K562 (cell line): ENCODE data around the gene RAI1. TPM values are rescaled to one million over a fixed set of nuclear protein-coding genes. Genes with fewer than 3 reads are reported as not detected.

Experiments used
- CAMTA2 ChIP-seq: fragments of 250-450 bp; sonication (Bioruptor Pico); conservative IDR thresholded peaks from 2 replicates; pipeline ENCODE4 v1.5.1; 2022
- CSDE1 ChIP-seq, 2 experiments: fragments of 450-650 bp; IDR thresholded peaks; 2 replicates each; pipeline ENCODE4 v1.6.1; 2016; ENCODE audit warnings: mild to moderate bottlenecking in 1 of 2
- GABPB1 ChIP-seq: sonication (generic); formaldehyde crosslinking; IDR thresholded peaks from 2 replicates; pipeline ENCODE4 v1.8.0; 2022; ENCODE audit warnings: mild to moderate bottlenecking, missing genetic modification reagents
- HCFC1 ChIP-seq: IDR thresholded peaks from 2 replicates; pipeline ENCODE4 v1.6.1; 2012; ENCODE audit warnings: low read depth, low read length, improper control_type of control experiment
- NBN ChIP-seq: fragments of 450-650 bp; IDR thresholded peaks from 2 replicates; pipeline ENCODE4 v1.6.1; 2016; ENCODE audit warnings: low read depth, mild to moderate bottlenecking
- PRMT5 ChIP-seq: sonication (generic); formaldehyde crosslinking; IDR thresholded peaks from 2 replicates; pipeline ENCODE4 v1.5.0; 2020; ENCODE audit warnings: missing genetic modification reagents
- RAD21 ChIP-seq, 2 experiments: fragments of 250-450 bp in 1 of 2; fragments of 450-650 bp in 1 of 2; sonication (Bioruptor Pico) in 1 of 2; formaldehyde crosslinking in 1 of 2; IDR thresholded peaks in 1 of 2; conservative IDR thresholded peaks in 1 of 2; 2 replicates each; pipeline versions ENCODE4 v1.4.0 to v1.8.0; 2020 to 2022; ENCODE audit warnings: mild to moderate bottlenecking in 2 of 2, moderate library complexity in 1 of 2
- RBM25 ChIP-seq: fragments of 200-400 bp; formaldehyde crosslinking; IDR thresholded peaks from 2 replicates; pipeline ENCODE4 v1.6.1; 2018; ENCODE audit warnings: low read length, low read depth, moderate library complexity; ENCODE audit not compliant: severe bottlenecking
- RNF219 ChIP-seq: fragments of 250-450 bp; sonication (Bioruptor Pico); IDR thresholded peaks from 2 replicates; pipeline ENCODE4 v1.5.0; 2022; ENCODE audit warnings: mild to moderate bottlenecking
- SPI1 ChIP-seq: IDR thresholded peaks from 2 replicates; pipeline ENCODE4 v1.6.1; 2011; ENCODE audit warnings: low read depth, low read length, control low read depth, borderline replicate concordance
- ZBTB40 ChIP-seq, 2 experiments: fragments of 450-650 bp in 1 of 2; sonication (generic) in 1 of 2; formaldehyde crosslinking in 1 of 2; IDR thresholded peaks; 2 replicates each; pipeline versions ENCODE4 v1.7.1 to v1.9.0; 2016 to 2022; ENCODE audit warnings: inconsistent platforms in 1 of 2, mild to moderate bottlenecking in 1 of 2, missing genetic modification reagents in 1 of 2
- ZBTB5 ChIP-seq: fragments of 450-650 bp; IDR thresholded peaks from 2 replicates; pipeline ENCODE4 v1.6.1; 2017; ENCODE audit warnings: antibody characterized with exemption
- ZNF140 ChIP-seq: fragments of 250-450 bp; sonication (Bioruptor Pico); IDR thresholded peaks from 2 replicates; pipeline ENCODE4 v1.8.0; 2021; ENCODE audit warnings: moderate library complexity, mild to moderate bottlenecking, inconsistent platforms
- polyA plus RNA-seq, 8 experiments: library from polyadenylated mRNA; depleted of rRNA in 4 of 8; stranded (reverse) in 5 of 8; unstranded in 3 of 8; fragments of >200 nt; fragmentation: Nextera tagmentation in 2 of 8; fragmentation: Illumina TruSeq in 1 of 8; extraction: Ambion mirVana in 2 of 8; extraction: Trizol in 1 of 8; gene quantifications; 2 replicates each; pipeline versions ENCODE4 v1.2.1 to v1.2.3, GENCODE V29; 2011 to 2014; ENCODE audit warnings: inconsistent platforms in 1 of 8, missing spikeins in 1 of 8
- total RNA-seq, 7 experiments: library from RNA; depleted of rRNA in 6 of 7; stranded (reverse); fragments of >200 nt in 6 of 7; fragmentation: Illumina TruSeq in 2 of 7; extraction: Trizol in 2 of 7; gene quantifications; 2 replicates each; pipeline versions ENCODE4 v1.2.1 to v1.2.3, GENCODE V29; 2011 to 2021; ENCODE audit warnings: low replicate concordance in 1 of 7

RAI1 gene
- total and polyA plus RNA-seq, 9 of the 15 experiments (the other 6 are each of a cell fraction or from before 2014, with no cell fraction given) = 0.68 to 19.9 (median 5.5) TPM

GRCh38 chr17:17663160-17664063, 17.8 kb upstream of the RAI1 start (continued):
- 0 out of 2 replicates have a peak, but pooled peaks have one; percentile 34 for TF ChIP-seq ZBTB40 (IDR thresholded peaks at IDR 0.05)
- no peak for TF ChIP-seq ZBTB40 (CRISPR knock-in tag; IDR thresholded peaks at IDR 0.05)
- no peak for TF ChIP-seq PRMT5
- TF ChIP-seq NBN = no peak
- peak; percentile 70 for TF ChIP-seq RBM25
- no peak for TF ChIP-seq GABPB1 (CRISPR knock-in tag)
- TF ChIP-seq HCFC1 = no peak
- no peak for TF ChIP-seq CAMTA2
- TF ChIP-seq ZNF140 (CRISPR knock-in tag) = no peak
- no peak for TF ChIP-seq SPI1
- TF ChIP-seq RNF219 (CRISPR knock-in tag) = no peak
- no peak for TF ChIP-seq ZBTB5
- peak in 1 of 2 experiments; percentile 77; a peak in 2 of 4 replicates for TF ChIP-seq CSDE1 (IDR thresholded peaks at IDR 0.05)
- TF ChIP-seq RAD21 (CRISPR knock-in tag; conservative IDR thresholded peaks at IDR 0.05 in 1 of 2, IDR thresholded peaks at IDR 0.05 in 1 of 2) = no peak
